ENCODE results near the gene CD200R1L.

GRCh38 chr3:112789787-112790186 lies 56.9 kb downstream of the CD200R1L start:
- TF ChIP-seq POLR2AphosphoS5 (IDR thresholded peaks at IDR 0.05; ENCODE audit: low read depth, low read length): no peak
- TF ChIP-seq REST (IDR thresholded peaks at IDR 0.05; ENCODE audit: insufficient read depth in 1 of 2, low read depth in 2 of 2, low read length in 2 of 2): no peak
- no peak for TF ChIP-seq TAF1 (IDR thresholded peaks at IDR 0.05; ENCODE audit: borderline replicate concordance, insufficient read depth, low read length)

Measured in PFSK-1 (cell line).